SK-MEL-5 (cell line): ENCODE results near the gene SBF1. TPM values are rescaled to one million over a fixed set of nuclear protein-coding genes. Genes with fewer than 3 reads are reported as not detected.
A peak's percentile ranks its signal among the peaks of the same experiment; 100 is the strongest.

ENCODE experiments used
- DNase-seq: peaks from one replicate; pipeline ENCODE4 v3.0.0-alpha.2; 2016; ENCODE audit warnings: low read depth, low spot score
- in situ Hi-C: cut with HindIII; loops from 2 replicates; pipeline ENCODE4 v1.10.0; 2016; ENCODE audit warnings: low sequenced_read_pairs, high pct_unique_total_duplicates, low pct_unique_long_range_greater_than_20kb
- total RNA-seq: library from RNA; depleted of rRNA; stranded (reverse); fragments of >200 nt; shearing (Covaris generic); gene quantifications from 2 replicates; pipeline ENCODE4 v1.2.3, GENCODE V29; 2014

Gene SBF1
- total RNA-seq, 1 experiment from 2014 or later, result 65.3 TPM

GRCh38 chr22:50507991-50508884 is 33.4 kb upstream of the SBF1 start, which contains the start of gene NCAPH2:
TSS of gene NCAPH2 (plus strand) at chr22:50508224. CDS start at chr22:50508338, 114 bp downstream.
- in situ Hi-C loops, result no loop called here
- DNase-seq, result peak; percentile 97

GRCh38 chr22:50507421-50507990 is 32.7 kb upstream of the SBF1 start, which contains the start of gene LMF2:
TSS of gene LMF2 (minus strand) at chr22:50507702. CDS start at chr22:50507675, 27 bp downstream.
- in situ Hi-C loops, result no loop called here
- DNase-seq, result no peak

- DNase-seq, result no peak
- in situ Hi-C loops, result no loop called here
Observed at GRCh38 chr22:50506611-50507420, 32.0 kb upstream of the SBF1 start.

GRCh38 chr22:50505776-50506610 is 31.2 kb upstream of the SBF1 start:
- DNase-seq, result no peak
- in situ Hi-C loops, result no loop called here

- in situ Hi-C loops, result no loop called here
- DNase-seq, result no peak
Observed at GRCh38 chr22:50505276-50505775, 30.5 kb upstream of the SBF1 start.

- in situ Hi-C loops, result no loop called here
Observed at GRCh38 chr22:50504369-50505211, 29.8 kb upstream of the SBF1 start.

GRCh38 chr22:50503475-50504145 is 28.8 kb upstream of the SBF1 start:
- in situ Hi-C loops, result no loop called here
- no peak for DNase-seq

More at GRCh38 chr22:50504369-50505211, 29.8 kb upstream of the SBF1 start:
- no peak for DNase-seq

GRCh38 chr22:50502628-50503474 is 28.0 kb upstream of the SBF1 start:
- in situ Hi-C loops, result no loop called here
- DNase-seq, result peak; percentile 93

GRCh38 chr22:50502096-50502495 is 27.3 kb upstream of the SBF1 start:
- in situ Hi-C loops, result no loop called here
- no peak for DNase-seq

GRCh38 chr22:50500452-50500851 is 25.6 kb upstream of the SBF1 start:
- in situ Hi-C loops, result no loop called here
- no peak for DNase-seq

GRCh38 chr22:50498322-50498890 is 23.6 kb upstream of the SBF1 start:
- in situ Hi-C loops, result no loop called here
- DNase-seq, result peak; percentile 92

GRCh38 chr22:50497093-50497492 is 22.3 kb upstream of the SBF1 start:
- DNase-seq, result no peak
- in situ Hi-C loops, result no loop called here

GRCh38 chr22:50490531-50491308 is 15.9 kb upstream of the SBF1 start:
- in situ Hi-C loops, result no loop called here
- no peak for DNase-seq
